D721Med (cell line): ENCODE results near the gene NCK1.

Source experiments
- DNase-seq: peaks from one replicate; pipeline ENCODE4 v3.0.0; 2011; ENCODE audit warnings: low spot score; ENCODE audit not compliant: insufficient read length
- FAIRE-seq: peaks from 2 replicates; lab custom pipeline; 2011; peaks lifted over from hg19 to GRCh38; lab: Jason Lieb, UNC
- CTCF ChIP-seq: IDR thresholded peaks from 2 replicates; pipeline ENCODE4 v1.5.1; 2012; ENCODE audit warnings: mild to moderate bottlenecking, control low read depth; ENCODE audit not compliant: insufficient read depth; ENCODE audit errors: missing control alignments

NCK1 gene

GRCh38 chr3:136910697-136911096 lies 48.7 kb downstream of the NCK1 start:
- DNase-seq (no peak), FAIRE-seq (no peak)
- no peak for TF ChIP-seq CTCF

GRCh38 chr3:136913168-136913567 lies 51.2 kb downstream of the NCK1 start:
- no peak for TF ChIP-seq CTCF
- FAIRE-seq (no peak), DNase-seq (no peak)

- no peak for FAIRE-seq
- TF ChIP-seq CTCF, result no peak
- DNase-seq, result no peak
Measured at GRCh38 chr3:136914739-136915138, 52.7 kb downstream of the NCK1 start.

GRCh38 chr3:136916223-136916622 lies 54.2 kb downstream of the NCK1 start:
- no peak for TF ChIP-seq CTCF
- no peak for DNase-seq
- no peak for FAIRE-seq

- DNase-seq, result no peak
- FAIRE-seq, result no peak
- TF ChIP-seq CTCF, result no peak
Measured at GRCh38 chr3:136919799-136920580, 58.0 kb downstream of the NCK1 start.

- no peak for FAIRE-seq
- TF ChIP-seq CTCF, result no peak
Measured at GRCh38 chr3:136920904-136921611, 59.0 kb downstream of the NCK1 start.

More at GRCh38 chr3:136920904-136921611, 59.0 kb downstream of the NCK1 start:
- no peak for DNase-seq
